Epithelial cell of proximal tubule (primary cell): ENCODE results near the gene GLDC. TPM values are rescaled to one million over a fixed set of nuclear protein-coding genes. Genes with fewer than 3 reads are reported as not detected.

ENCODE experiments used
- DNase-seq: peaks from one replicate; pipeline ENCODE4 v3.0.0-alpha.2; 2011; ENCODE audit warnings: low read depth
- H3K4me3 ChIP-seq: 2 replicates; pipeline ENCODE4 v1.5.1; 2011; ENCODE audit warnings: low read depth, mild to moderate bottlenecking, low read length
- total RNA-seq: library from RNA; depleted of rRNA; stranded (reverse); fragments of >200 nt; gene quantifications from 2 replicates; pipeline ENCODE4 v1.2.3, GENCODE V29; 2015
- TF ChIP-seq, protein P1 (sequence below): conservative IDR thresholded peaks from 2 replicates; pipeline ENCODE4 v1.5.1; 2012; ENCODE audit warnings: low read depth, mild to moderate bottlenecking, low read length

Gene GLDC
- total RNA-seq, 1 donor from 2014 or later: 58.2 TPM

DNA sequence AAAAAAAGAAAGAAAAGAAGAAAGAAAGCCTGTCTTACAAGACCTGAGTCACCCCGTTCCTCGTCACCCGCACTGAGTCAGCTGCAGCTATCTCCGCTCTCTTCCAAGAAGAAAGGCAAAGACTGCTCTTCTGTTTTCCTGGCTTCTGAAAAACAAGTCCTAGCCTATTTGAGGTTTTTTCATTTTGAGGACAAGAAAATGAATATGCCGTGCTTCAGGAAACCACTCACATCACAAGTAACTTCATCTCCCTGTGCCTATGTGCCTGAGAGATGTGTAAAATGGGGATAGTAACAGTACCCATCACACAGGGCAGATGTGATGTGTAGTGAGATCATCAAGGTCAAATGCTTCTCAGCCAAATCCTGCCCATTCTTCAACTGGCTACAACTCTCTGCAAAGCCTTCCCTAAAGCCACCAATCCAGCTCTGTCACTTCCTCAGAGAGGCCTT lies 78.4 kb downstream of the GLDC start:
- TF ChIP-seq, protein P1, sequence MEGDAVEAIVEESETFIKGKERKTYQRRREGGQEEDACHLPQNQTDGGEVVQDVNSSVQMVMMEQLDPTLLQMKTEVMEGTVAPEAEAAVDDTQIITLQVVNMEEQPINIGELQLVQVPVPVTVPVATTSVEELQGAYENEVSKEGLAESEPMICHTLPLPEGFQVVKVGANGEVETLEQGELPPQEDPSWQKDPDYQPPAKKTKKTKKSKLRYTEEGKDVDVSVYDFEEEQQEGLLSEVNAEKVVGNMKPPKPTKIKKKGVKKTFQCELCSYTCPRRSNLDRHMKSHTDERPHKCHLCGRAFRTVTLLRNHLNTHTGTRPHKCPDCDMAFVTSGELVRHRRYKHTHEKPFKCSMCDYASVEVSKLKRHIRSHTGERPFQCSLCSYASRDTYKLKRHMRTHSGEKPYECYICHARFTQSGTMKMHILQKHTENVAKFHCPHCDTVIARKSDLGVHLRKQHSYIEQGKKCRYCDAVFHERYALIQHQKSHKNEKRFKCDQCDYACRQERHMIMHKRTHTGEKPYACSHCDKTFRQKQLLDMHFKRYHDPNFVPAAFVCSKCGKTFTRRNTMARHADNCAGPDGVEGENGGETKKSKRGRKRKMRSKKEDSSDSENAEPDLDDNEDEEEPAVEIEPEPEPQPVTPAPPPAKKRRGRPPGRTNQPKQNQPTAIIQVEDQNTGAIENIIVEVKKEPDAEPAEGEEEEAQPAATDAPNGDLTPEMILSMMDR: no peak
- H3K4me3 ChIP-seq: peak overlapping the region; percentile 25
- DNase-seq: peak; percentile 71

GRCh38 chr9:6566409-6567139 lies 79.0 kb downstream of the GLDC start:
- TF ChIP-seq, protein P1: no peak
- DNase-seq: peak; percentile 82
- H3K4me3 ChIP-seq: peak overlapping the region; percentile 25

GRCh38 chr9:6565312-6565711 lies 80.2 kb downstream of the GLDC start:
- H3K4me3 ChIP-seq: no peak overlapping the region
- TF ChIP-seq, protein P1: no peak
- no peak for DNase-seq

DNA sequence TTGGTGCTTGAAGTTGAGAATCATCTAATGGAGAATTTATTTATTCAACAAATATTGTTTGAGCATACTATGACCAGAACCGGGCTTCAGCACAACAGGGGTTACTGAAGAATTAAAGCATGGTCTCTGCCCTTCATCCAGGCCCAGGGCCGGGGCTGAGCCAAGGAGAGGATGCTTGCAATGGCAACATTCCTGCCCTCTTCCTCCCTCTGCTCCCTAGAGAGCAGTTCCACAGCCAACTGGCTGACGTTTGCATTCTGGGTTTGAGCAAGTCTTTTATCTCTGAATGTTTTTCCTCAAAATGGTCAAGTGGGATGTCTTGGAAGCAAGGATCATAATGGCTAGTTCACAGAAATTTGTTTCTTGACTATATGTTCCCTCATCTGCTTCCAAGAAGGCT lies 80.7 kb downstream of the GLDC start:
- no peak overlapping the region for H3K4me3 ChIP-seq
- TF ChIP-seq, protein P1: no peak
- no peak for DNase-seq

GRCh38 chr9:6564360-6564759 lies 81.2 kb downstream of the GLDC start:
- DNase-seq: no peak
- TF ChIP-seq, protein P1: no peak
- no peak overlapping the region for H3K4me3 ChIP-seq

DNA sequence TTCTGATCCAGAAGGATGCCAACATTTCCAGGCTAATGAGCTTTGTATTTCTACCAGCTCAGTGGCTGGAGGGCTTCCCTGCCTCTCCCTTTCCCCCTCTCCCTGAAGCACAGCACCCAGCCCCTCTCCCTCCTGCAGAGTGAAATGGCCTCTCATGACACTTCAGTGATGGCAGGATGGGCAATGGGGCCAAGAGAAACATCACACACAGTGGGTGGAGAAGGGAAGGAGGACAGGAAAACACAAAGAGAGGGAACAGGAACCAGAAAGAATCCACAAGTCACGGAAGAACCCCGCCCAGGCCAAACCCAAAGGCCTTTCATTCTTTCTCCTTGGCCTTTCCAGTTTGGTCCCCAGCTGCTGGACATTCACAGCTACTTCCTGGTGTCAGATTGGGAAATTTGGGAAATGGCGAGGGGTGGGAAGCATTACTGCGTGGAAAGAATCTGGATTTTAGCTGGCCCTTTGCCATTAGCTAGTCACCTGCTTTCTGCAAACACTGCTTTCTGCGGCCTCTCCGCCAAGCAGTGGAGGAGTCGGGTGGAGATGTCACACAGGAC lies 82.6 kb downstream of the GLDC start:
- no peak for DNase-seq

More for the DNA sequence above, 82.6 kb downstream of the GLDC start:
- TF ChIP-seq, protein P1: no peak
- H3K4me3 ChIP-seq: no peak overlapping the region
